GM19438 (cell line): Measurements from ENCODE around the gene MFRP.

Experiments used
- ATAC-seq: cut with Tn5 transposase; IDR thresholded peaks from one replicate; pipeline ENCODE4 v1.9.1; 2021; ENCODE audit warnings: low read depth; ENCODE audit not compliant: unreplicated experiment

MFRP gene

GRCh38 chr11:119359365-119360214 lies 13.1 kb upstream of the MFRP start:
- no peak for ATAC-seq

DNA sequence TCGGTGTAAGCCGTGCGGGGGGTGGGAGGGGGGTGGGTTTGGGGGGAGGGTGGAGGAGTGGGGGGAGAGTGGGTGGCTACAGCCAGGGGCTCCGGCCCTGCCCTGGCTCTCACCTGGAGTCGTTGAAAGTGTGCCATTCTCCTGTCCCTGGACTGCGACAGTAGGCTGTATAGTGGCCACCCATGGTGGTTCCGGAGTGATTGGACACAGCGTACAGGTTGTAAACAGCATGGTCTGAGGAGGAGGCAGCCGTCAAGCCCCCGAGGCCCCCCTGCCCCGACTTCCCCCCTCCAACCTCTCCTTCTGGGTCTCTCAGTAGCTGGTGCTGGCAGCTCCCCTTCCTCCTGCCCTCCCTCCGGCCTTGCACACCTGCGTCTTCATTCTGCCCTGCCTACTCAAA lies 10.6 kb upstream of the MFRP start:
- ATAC-seq, result no peak

- no peak for ATAC-seq
Observed at GRCh38 chr11:119356349-119357031, 10.0 kb upstream of the MFRP start.

DNA sequence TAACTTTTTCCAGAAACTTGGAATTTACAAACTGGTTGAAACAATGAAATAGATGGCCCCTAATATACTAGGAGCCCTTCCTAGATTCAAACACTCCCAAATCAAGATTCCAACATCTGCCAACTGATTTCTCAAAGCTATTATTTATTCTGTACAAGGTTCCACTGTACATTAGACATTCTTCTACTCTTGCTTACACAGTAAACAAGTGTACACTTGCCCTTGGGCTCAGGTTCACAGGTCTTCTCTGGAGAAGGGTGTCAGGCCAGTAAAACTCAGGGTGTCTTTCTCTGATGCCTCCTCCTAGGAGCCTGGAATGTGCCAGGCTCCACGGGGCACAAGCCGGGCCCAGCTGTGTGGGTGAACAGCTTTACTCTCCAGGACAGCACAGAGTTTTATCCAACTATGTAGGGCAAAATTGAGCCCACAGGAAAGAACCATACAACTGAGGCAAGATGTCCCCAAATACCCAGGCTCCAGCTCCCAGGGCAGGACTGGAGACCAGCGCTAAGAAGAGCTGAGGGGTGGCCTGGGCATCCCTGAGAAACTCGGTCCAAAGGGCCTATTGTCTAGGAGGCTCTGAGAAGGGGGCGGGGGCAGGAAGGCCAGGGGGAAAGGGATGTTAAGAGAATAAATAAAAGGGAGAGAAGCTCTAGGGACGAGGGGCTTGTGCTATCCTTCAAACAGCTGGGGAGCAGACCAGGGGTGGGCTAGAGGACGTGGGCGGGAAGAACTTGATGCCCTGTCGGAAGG lies 8.8 kb upstream of the MFRP start:
- no peak for ATAC-seq

GRCh38 chr11:119352857-119353260 lies 6.4 kb upstream of the MFRP start:
- ATAC-seq, result no peak

GRCh38 chr11:119351232-119351631 lies 4.7 kb upstream of the MFRP start:
- ATAC-seq, result no peak

DNA sequence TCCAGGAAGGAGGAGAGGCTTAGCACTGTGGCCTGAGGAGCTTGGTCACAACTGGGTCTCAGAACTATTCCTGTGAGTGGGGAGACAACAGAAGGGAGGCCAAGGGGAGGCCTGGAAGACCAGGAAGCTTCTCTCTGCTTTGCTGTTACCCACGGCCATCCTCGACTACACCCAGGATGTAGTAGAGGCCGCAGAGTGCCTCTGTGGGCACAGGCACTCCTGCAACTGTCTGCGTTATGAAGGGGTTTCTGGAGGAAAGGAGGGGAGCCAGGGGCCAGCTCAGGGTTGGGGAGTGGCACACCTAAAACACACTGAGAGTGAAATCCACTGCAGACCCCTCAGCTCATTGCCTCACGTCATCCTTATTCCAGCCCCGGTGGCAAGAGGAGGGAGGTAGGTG lies 3.8 kb upstream of the MFRP start:
- ATAC-seq, result no peak

DNA sequence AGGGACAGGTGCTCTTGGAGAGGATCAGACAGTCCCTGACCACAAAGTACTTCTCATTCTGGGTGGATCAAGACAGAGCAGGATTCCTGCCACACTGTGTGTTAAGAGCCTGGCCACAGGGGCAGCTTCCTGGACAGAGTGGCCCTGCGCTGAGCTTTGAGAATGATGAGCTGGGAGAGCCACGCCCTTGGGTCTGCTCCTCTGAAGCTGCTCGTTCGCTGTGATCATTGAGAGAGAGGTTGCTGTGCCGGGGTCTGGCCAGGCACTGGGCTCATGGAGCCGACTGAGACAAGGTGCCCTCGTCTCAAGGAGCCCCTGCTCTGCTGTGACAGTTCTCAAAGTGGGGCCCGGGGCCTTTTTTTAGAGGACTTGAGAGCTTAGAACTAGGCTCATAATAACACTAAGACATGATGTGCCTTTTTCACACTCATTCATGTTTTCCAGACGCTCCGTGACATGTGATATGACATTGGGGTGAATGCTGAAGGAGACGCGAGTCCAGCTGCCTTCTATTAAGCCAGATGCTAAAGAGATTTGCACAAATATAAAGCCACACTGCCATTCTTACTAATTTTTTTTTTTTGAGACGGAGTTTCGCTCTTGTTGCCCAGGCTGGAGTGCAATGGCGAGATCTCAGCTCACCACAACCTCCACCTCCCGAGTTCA lies 1.6 kb upstream of the MFRP start:
- ATAC-seq, result no peak

DNA sequence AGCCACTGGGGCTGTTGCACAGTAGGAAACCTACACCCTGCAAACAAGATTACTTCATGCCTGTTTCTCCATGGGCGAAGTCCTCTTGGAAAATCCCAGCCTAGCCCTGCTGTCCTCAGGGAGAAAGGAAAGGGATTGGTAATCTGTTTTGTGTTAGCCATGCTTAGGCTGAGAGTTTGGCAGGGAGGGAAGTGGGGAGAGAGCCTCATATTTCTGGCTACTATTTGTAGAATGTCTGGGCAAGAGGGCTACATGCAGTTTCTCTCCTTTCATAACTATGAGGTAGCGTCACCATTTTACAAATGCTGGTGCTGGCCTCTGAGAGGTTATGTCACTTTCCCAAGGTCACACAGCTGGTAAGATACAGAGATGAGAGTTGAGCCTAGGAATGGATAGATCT lies 737 bp upstream of the MFRP start:
- no peak for ATAC-seq

DNA sequence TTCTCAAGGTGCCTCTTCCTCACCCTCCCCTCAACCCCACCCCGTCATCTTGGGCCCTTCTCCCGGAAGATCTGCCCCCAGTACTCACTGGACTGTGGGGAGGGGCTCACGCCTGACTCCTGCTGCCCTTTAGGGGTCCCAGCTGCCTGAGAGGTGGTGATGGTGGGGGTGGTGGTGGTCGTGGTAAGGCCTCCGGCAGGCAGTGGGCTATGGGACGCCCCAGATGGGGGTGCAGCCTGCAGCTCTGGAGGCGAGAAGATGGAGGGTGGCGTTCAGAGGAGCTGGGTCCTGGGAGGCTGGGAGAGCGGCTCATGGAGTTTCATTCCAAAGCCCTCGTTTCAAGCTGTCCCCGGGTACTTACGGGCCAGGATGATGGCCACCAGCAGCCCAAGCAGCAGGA lies 820 bp downstream of the MFRP start:
- ATAC-seq, result no peak

- no peak for ATAC-seq
Observed at GRCh38 chr11:119344291-119345010, 2.1 kb downstream of the MFRP start.

- ATAC-seq, result no peak
Observed at GRCh38 chr11:119343726-119344125, 2.8 kb downstream of the MFRP start.

DNA sequence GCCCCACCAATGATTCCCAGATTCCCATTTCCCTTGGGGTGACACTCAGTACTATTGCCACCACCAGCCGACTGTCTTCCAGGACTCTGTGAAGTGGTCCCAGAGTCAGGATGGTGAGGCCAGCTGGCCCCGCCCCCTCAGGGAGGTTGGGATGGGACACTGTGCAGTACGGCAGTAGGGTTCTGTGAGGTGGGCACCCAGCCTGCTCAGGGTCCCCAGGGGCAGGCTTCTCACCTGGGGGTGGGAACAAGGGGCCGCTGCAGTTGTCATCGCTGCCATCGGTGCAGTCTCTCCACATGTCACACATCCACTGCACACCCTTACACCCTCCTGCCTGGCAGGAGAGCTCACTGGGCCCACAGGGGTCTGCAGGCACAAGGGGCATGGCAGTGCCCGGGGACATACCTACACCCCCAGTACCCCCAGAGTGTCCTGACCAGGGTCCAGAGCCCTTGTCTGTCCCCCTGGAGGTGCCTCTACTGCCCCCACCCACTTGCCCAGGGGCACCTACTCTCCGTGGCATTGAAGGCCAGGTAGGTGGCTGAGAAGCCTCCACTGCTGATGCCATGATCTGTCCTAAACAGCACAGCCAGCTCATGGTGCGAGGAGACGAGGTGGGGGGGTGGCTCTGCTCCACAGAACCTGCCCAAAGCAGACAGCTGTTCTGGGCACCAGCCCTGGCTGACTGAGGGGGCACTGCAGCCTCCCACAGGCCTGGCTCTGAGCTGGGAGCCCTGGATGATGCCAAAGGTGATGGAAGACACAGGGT lies 4.0 kb downstream of the MFRP start:
- ATAC-seq, result no peak

GRCh38 chr11:119342023-119342300 lies 4.5 kb downstream of the MFRP start:
- ATAC-seq, result no peak

GRCh38 chr11:119341222-119342022 lies 5.1 kb downstream of the MFRP start:
- ATAC-seq, result no peak

DNA sequence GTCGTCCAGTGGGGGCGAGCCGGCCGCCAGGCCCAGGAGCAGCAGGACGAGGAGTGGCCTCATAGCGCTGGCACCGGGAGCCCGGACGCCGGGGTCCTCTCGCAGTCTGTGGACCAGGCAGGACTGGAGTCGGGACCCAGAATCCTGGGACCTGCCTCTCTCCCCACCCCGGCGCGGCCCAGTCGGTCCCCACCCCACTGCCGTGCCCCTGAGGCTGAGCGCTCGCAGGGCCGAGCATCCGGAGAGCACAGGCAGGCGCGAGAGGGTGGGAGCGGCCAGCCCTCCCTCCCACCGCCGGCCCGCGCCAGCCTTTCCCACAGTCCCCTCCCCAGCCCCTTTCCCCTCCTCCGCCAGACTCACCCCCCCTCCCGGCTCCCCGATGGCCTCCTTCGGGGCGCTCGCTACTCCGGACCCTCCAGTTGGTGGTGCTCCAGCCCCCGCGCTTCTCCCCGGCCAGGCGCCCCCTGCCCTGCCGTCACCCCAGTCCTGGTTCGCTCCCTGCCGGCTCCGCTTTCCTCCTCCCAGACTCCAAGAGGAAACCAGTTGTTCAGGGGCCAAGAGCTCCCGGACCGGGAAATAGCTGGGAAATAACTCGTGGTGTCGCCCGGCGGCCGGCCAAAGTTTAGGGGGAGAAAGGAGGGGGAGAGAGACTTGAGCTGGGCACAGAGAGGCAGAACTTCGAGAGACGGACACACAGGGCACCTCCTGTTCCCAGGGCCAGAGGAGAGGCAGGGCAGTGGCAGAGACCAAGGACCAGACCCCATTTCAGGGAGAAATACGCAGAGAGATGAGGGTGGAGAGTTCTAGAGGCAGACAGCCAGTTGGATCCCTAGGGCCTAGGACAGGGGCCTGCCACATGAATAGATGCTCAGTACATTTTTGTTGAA lies 5.9 kb downstream of the MFRP start, which contains the start of gene C1QTNF5:
Gene C1QTNF5 (minus strand): TSS at position 549 of the 887 bp plus-strand sequence. CDS start 486 bp downstream, at position 63.
- no peak for ATAC-seq

- no peak for ATAC-seq
Observed at GRCh38 chr11:119339589-119340334, 6.7 kb downstream of the MFRP start.
